AG09309 (cell line): ENCODE measurements around the gene LITAFD.

Source experiments
- DNase-seq: peaks from one replicate; pipeline ENCODE4 v3.0.0-alpha.2; 2010; ENCODE audit warnings: low read depth
- H3K4me3 ChIP-seq: 2 replicates; pipeline ENCODE4 v1.5.1; 2011; ENCODE audit warnings: mild to moderate bottlenecking, low read depth, low read length, moderate library complexity; ENCODE audit not compliant: control insufficient read depth
- CTCF ChIP-seq: IDR thresholded peaks from 2 replicates; pipeline ENCODE4 v1.5.1; 2011; ENCODE audit warnings: mild to moderate bottlenecking, low read depth, low read length, inconsistent platforms; ENCODE audit not compliant: insufficient read depth, control insufficient read depth; ENCODE audit errors: missing control alignments

The LITAFD gene

GRCh38 chr16:8877894-8878522 is 4.1 kb upstream of the LITAFD start:
- TF ChIP-seq CTCF = no peak
- no peak for DNase-seq
- H3K4me3 ChIP-seq = no peak overlapping the region

- peak; percentile 58 for DNase-seq
- H3K4me3 ChIP-seq = no peak overlapping the region
- TF ChIP-seq CTCF = no peak
Observed at GRCh38 chr16:8878523-8878911, 3.6 kb upstream of the LITAFD start.

GRCh38 chr16:8880839-8881510 is 1.2 kb upstream of the LITAFD start:
- no peak for DNase-seq
- H3K4me3 ChIP-seq = no peak overlapping the region
- no peak for TF ChIP-seq CTCF

GRCh38 chr16:8882725-8883377 is 700 bp downstream of the LITAFD start:
- H3K4me3 ChIP-seq = no peak overlapping the region
- no peak for TF ChIP-seq CTCF
- no peak for DNase-seq

- no peak overlapping the region for H3K4me3 ChIP-seq
- peak; percentile 27 for TF ChIP-seq CTCF
- no peak for DNase-seq
Observed at GRCh38 chr16:8885674-8886592, 3.8 kb downstream of the LITAFD start.
